WI38 (cell line): ENCODE data around the gene EHBP1L1.

ENCODE experiments used
- H3K4me3 ChIP-seq: 2 replicates; pipeline ENCODE4 v1.5.1; 2011; ENCODE audit warnings: low read depth, mild to moderate bottlenecking, control low read depth, low read length
- CTCF ChIP-seq: IDR thresholded peaks from 2 replicates; pipeline ENCODE4 v1.5.1; 2012; ENCODE audit warnings: low read depth, mild to moderate bottlenecking, control low read depth, low read length

The EHBP1L1 gene

GRCh38 chr11:65595543-65596281, 19.9 kb downstream of the EHBP1L1 start, which contains the start of gene KCNK7:
TSS of gene KCNK7 (minus strand) at chr11:65595800. CDS start at chr11:65595772, 28 bp downstream.
- H3K4me3 ChIP-seq = no peak within 1 kb of the TSS
- TF ChIP-seq CTCF = no peak

GRCh38 chr11:65596520-65596919, 20.7 kb downstream of the EHBP1L1 start:
- no peak overlapping the region for H3K4me3 ChIP-seq
- TF ChIP-seq CTCF = no peak

- H3K4me3 ChIP-seq = no peak overlapping the region
- no peak for TF ChIP-seq CTCF
Measured at GRCh38 chr11:65598258-65598699, 22.4 kb downstream of the EHBP1L1 start.

GRCh38 chr11:65599216-65599954, 23.5 kb downstream of the EHBP1L1 start:
- no peak overlapping the region for H3K4me3 ChIP-seq
- TF ChIP-seq CTCF = no peak

GRCh38 chr11:65599955-65600246, 24.0 kb downstream of the EHBP1L1 start:
- no peak overlapping the region for H3K4me3 ChIP-seq
- no peak for TF ChIP-seq CTCF

- TF ChIP-seq CTCF = no peak
- H3K4me3 ChIP-seq = no peak overlapping the region
Measured at GRCh38 chr11:65604258-65604657, 28.4 kb downstream of the EHBP1L1 start.
